GM12878 (cell line): Measurements from ENCODE around the gene MUTYH. TPM values are rescaled to one million over a fixed set of nuclear protein-coding genes. Genes with fewer than 3 reads are reported as not detected.

Experiments
- RELA ChIP-seq: fragments of 450-650 bp; IDR thresholded peaks from 2 replicates; pipeline ENCODE4 v1.8.0; 2014; ENCODE audit warnings: borderline replicate concordance; ENCODE audit not compliant: partially characterized antibody
- polyA plus RNA-seq, 11 experiments: library from polyadenylated mRNA; depleted of rRNA in 4 of 11; unstranded in 6 of 11; stranded (reverse) in 5 of 11; fragments of >200 nt; fragmentation: Nextera tagmentation in 4 of 11; fragmentation: Illumina TruSeq in 1 of 11; extraction: Ambion mirVana in 4 of 11; extraction: Trizol in 1 of 11; gene quantifications; 1 replicate in 1 of 11; 2 replicates in 10 of 11; pipeline versions ENCODE4 v1.2.1 to v1.2.3, GENCODE V29; 2011 to 2016; ENCODE audit warnings: inconsistent platforms in 2 of 11, missing spikeins in 2 of 11, low read depth in 1 of 11
- total RNA-seq, 4 experiments: library from RNA; depleted of rRNA in 3 of 4; stranded (reverse); fragments of >200 nt in 3 of 4; fragmentation: Illumina TruSeq in 1 of 4; extraction: Trizol in 1 of 4; gene quantifications; 2 replicates each; pipeline versions ENCODE4 v1.2.1 to v1.2.3, GENCODE V29; 2013 to 2021
- TF ChIP-seq, protein P1 (sequence below): fragments of 450-650 bp; formaldehyde crosslinking; IDR thresholded peaks from 2 replicates; pipeline ENCODE4 v1.4.0; 2020; ENCODE audit warnings: mild to moderate bottlenecking, moderate library complexity
- TF ChIP-seq, protein P2 (sequence below): IDR thresholded peaks from 2 replicates; pipeline ENCODE4 v1.6.1; 2012; ENCODE audit warnings: low read depth, low read length, improper control_type of control experiment

Gene MUTYH
- total and polyA plus RNA-seq, 10 of the 15 experiments (the other 5 are each of a cell fraction or from before 2014, with no cell fraction given): 2.5 to 42.0 (median 30.0) TPM

DNA sequence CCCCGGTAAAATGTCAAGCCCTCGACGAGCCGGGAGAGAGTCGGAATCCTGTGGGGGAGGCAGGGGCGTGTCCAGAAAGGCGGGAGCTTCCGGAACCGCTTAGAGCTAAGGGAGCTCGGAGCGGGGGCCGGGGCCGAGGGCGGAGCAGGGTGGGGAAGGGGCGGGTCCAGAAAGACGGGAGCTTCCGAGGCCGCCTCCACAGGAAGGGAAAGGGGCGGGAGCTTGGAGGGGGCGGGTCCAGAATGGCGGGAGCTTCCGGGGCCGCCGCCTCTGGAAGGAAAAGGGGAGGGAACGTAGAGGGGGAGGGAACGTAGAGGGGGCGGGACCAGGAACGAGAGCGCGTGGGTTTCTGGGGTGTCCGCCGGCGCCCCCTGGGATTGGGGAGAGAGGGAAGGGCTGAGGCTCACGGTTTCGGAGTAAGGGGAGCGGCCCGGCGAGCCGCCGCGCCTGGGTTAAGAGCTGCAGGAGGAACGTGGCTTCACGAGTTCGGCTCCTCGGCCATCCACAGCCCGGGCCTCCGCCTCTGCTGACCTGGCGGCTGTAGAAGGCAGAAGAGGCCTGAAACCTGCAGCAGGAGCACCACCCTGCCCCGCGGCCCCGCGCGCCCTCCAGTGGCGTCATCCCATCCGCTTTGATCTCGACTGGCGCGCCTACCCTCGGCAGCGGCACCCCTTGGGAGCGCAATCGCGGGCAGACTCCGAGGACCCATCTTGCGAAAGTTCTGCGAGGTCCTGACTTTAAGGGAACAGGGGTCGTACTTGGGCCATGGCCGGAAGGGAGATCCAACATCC is 36.5 kb downstream of the MUTYH start (continued):
- TF ChIP-seq, protein P1, sequence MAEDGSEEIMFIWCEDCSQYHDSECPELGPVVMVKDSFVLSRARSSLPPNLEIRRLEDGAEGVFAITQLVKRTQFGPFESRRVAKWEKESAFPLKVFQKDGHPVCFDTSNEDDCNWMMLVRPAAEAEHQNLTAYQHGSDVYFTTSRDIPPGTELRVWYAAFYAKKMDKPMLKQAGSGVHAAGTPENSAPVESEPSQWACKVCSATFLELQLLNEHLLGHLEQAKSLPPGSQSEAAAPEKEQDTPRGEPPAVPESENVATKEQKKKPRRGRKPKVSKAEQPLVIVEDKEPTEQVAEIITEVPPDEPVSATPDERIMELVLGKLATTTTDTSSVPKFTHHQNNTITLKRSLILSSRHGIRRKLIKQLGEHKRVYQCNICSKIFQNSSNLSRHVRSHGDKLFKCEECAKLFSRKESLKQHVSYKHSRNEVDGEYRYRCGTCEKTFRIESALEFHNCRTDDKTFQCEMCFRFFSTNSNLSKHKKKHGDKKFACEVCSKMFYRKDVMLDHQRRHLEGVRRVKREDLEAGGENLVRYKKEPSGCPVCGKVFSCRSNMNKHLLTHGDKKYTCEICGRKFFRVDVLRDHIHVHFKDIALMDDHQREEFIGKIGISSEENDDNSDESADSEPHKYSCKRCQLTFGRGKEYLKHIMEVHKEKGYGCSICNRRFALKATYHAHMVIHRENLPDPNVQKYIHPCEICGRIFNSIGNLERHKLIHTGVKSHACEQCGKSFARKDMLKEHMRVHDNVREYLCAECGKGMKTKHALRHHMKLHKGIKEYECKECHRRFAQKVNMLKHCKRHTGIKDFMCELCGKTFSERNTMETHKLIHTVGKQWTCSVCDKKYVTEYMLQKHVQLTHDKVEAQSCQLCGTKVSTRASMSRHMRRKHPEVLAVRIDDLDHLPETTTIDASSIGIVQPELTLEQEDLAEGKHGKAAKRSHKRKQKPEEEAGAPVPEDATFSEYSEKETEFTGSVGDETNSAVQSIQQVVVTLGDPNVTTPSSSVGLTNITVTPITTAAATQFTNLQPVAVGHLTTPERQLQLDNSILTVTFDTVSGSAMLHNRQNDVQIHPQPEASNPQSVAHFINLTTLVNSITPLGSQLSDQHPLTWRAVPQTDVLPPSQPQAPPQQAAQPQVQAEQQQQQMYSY (CRISPR knock-in tag): no peak
- TF ChIP-seq, protein P2, sequence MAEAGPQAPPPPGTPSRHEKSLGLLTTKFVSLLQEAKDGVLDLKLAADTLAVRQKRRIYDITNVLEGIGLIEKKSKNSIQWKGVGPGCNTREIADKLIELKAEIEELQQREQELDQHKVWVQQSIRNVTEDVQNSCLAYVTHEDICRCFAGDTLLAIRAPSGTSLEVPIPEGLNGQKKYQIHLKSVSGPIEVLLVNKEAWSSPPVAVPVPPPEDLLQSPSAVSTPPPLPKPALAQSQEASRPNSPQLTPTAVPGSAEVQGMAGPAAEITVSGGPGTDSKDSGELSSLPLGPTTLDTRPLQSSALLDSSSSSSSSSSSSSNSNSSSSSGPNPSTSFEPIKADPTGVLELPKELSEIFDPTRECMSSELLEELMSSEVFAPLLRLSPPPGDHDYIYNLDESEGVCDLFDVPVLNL: no peak
- peak; percentile 41 for TF ChIP-seq RELA
- TF ChIP-seq, all 136 proteins: peak for 53
